Hepatocyte (in vitro differentiated cells): Measurements from ENCODE around the gene PCBP3. TPM values are rescaled to one million over a fixed set of nuclear protein-coding genes. Genes with fewer than 3 reads are reported as not detected.

Experiments used
- DNase-seq: peaks from one replicate; pipeline ENCODE4 v3.0.0-alpha.2; 2016; ENCODE audit warnings: low spot score
- H2AFZ ChIP-seq: fragments of 200-600 bp; sonication (generic); 2 replicates; pipeline ENCODE4 v1.6.0; 2016; ENCODE audit warnings: antibody characterized with exemption, mild to moderate bottlenecking
- H3K27ac ChIP-seq: fragments of 200-600 bp; sonication (generic); 2 replicates; pipeline ENCODE4 v1.5.1; 2016; ENCODE audit warnings: mild to moderate bottlenecking
- H3K27me3 ChIP-seq: fragments of 200-600 bp; sonication (generic); 2 replicates; pipeline ENCODE4 v1.6.1; 2016
- H3K36me3 ChIP-seq: fragments of 200-600 bp; sonication (generic); replicated peaks from 2 replicates; pipeline ENCODE4 v1.5.1; 2016; ENCODE audit warnings: low read depth; ENCODE audit not compliant: insufficient read depth
- H3K4me1 ChIP-seq: fragments of 200-600 bp; sonication (generic); 2 replicates; pipeline ENCODE4 v1.5.1; 2016; ENCODE audit warnings: mild to moderate bottlenecking, moderate library complexity; ENCODE audit not compliant: insufficient read depth
- H3K4me2 ChIP-seq: fragments of 200-600 bp; sonication (generic); 2 replicates; pipeline ENCODE4 v1.6.0; 2016
- H3K4me3 ChIP-seq: fragments of 200-600 bp; sonication (generic); 2 replicates; pipeline ENCODE4 v1.5.1; 2016; ENCODE audit warnings: mild to moderate bottlenecking
- H3K79me2 ChIP-seq: fragments of 200-600 bp; sonication (generic); 2 replicates; pipeline ENCODE4 v1.6.0; 2017; ENCODE audit warnings: mild to moderate bottlenecking
- H3K9me2 ChIP-seq: fragments of 200-600 bp; sonication (generic); replicated peaks from 2 replicates; pipeline ENCODE4 v1.6.0; 2017; ENCODE audit warnings: mild to moderate bottlenecking; ENCODE audit not compliant: insufficient read depth
- H3K9me3 ChIP-seq: fragments of 200-600 bp; sonication (generic); 2 replicates; pipeline ENCODE4 v1.5.1; 2016; ENCODE audit warnings: low read depth, mild to moderate bottlenecking
- H4K20me1 ChIP-seq: fragments of 200-600 bp; sonication (generic); 2 replicates; pipeline ENCODE4 v1.6.0; 2016; ENCODE audit warnings: mild to moderate bottlenecking; ENCODE audit not compliant: insufficient read depth, poor library complexity, severe bottlenecking
- CTCF ChIP-seq: fragments of 200-600 bp; sonication (generic); IDR thresholded peaks from 2 replicates; pipeline ENCODE4 v1.5.1; 2016; ENCODE audit warnings: antibody characterized with exemption, mild to moderate bottlenecking; ENCODE audit not compliant: poor library complexity
- EZH2 ChIP-seq: fragments of 200-600 bp; sonication (generic); IDR thresholded peaks from 2 replicates; pipeline ENCODE4 v1.6.1; 2016; ENCODE audit warnings: antibody characterized with exemption, mild to moderate bottlenecking, borderline replicate concordance
- EZH2phosphoT487 ChIP-seq: fragments of 200-600 bp; sonication (generic); IDR thresholded peaks from one replicate; pipeline ENCODE4 v1.6.1; 2018; ENCODE audit warnings: antibody characterized with exemption, mild to moderate bottlenecking, low read depth, moderate library complexity; ENCODE audit not compliant: unreplicated experiment, severe bottlenecking
- WGBS: methylation state at CpG from one replicate; pipeline ENCODE4 v1.1.6; 2016; ENCODE audit warnings: low lambda C conversion rate; ENCODE audit errors: missing lambda C conversion rate; 5-methylcytosine and 5-hydroxymethylcytosine counted together
- polyA plus RNA-seq: library from polyadenylated mRNA; unstranded; fragments of >200 nt; fragmentation: Nextera tagmentation; extraction: Ambion mirVana; gene quantifications from 2 replicates; pipeline ENCODE4 v1.2.1, GENCODE V29; 2016
- total RNA-seq: library from RNA; depleted of rRNA; stranded (reverse); fragments of >200 nt; gene quantifications from 2 replicates; pipeline ENCODE4 v1.2.3, GENCODE V29; 2014

PCBP3 gene
- total and polyA plus RNA-seq, 2 experiments from 2014 or later = 3.1 to 8.8 TPM

- Histone ChIP-seq H4K20me1 (no peaks in the 10 kb centered on the region), H3K79me2 (no peaks in the 10 kb centered on the region), H3K4me1 (no peaks in the 10 kb centered on the region), H3K4me2 (no peak overlapping the region), H3K27ac (no peak overlapping the region), H3K27me3 (no peaks in the 10 kb centered on the region), H3K9me3 (no peaks in the 10 kb centered on the region), H3K9me2 (no peaks in the 10 kb centered on the region), H2AFZ (no peak overlapping the region), H3K4me3 (no peak overlapping the region), H3K36me3 (no peaks in the 10 kb centered on the region)
- TF ChIP-seq EZH2 (no peak), EZH2phosphoT487 (no peak), CTCF (peak; percentile 79)
- 41% methylated on average over 16 of the region's 16 CpGs for WGBS
- DNase-seq = peak; percentile 83
These were observed 46.7 kb upstream of the PCBP3 start for GRCh38 chr21:45596704-45597318.

- no peaks in the 10 kb centered on the region for H3K9me2 ChIP-seq
- WGBS = 81% methylated on average over 7 of the region's 7 CpGs
- H3K4me2 ChIP-seq = no peak overlapping the region
- no peak for DNase-seq
- no peaks in the 10 kb centered on the region for H3K36me3 ChIP-seq
- no peak overlapping the region for H3K27ac ChIP-seq
- H3K79me2 ChIP-seq = no peaks in the 10 kb centered on the region
- H3K4me1 ChIP-seq = no peaks in the 10 kb centered on the region
- no peaks in the 10 kb centered on the region for H3K9me3 ChIP-seq
- H3K27me3 ChIP-seq = no peaks in the 10 kb centered on the region
- H2AFZ ChIP-seq = no peak overlapping the region
- TF ChIP-seq EZH2phosphoT487 = no peak
- no peaks in the 10 kb centered on the region for H4K20me1 ChIP-seq
- no peak overlapping the region for H3K4me3 ChIP-seq
These were observed 45.4 kb upstream of the PCBP3 start for GRCh38 chr21:45598109-45598508.

- Histone ChIP-seq H3K36me3 (no peaks in the 10 kb centered on the region), H3K4me3 (no peak overlapping the region), H2AFZ (no peak overlapping the region), H3K9me2 (no peaks in the 10 kb centered on the region), H3K9me3 (no peaks in the 10 kb centered on the region), H3K27me3 (no peaks in the 10 kb centered on the region), H4K20me1 (no peaks in the 10 kb centered on the region), H3K27ac (no peak overlapping the region), H3K4me2 (no peak overlapping the region), H3K4me1 (no peaks in the 10 kb centered on the region), H3K79me2 (no peaks in the 10 kb centered on the region)
- DNase-seq = no peak
- TF ChIP-seq CTCF (no peak), EZH2phosphoT487 (no peak), EZH2 (no peak)
- 88% methylated on average over 10 of the region's 10 CpGs for WGBS
These were observed 44.9 kb upstream of the PCBP3 start for GRCh38 chr21:45598666-45599065.

- Histone ChIP-seq H3K27me3 (no peaks in the 10 kb centered on the region), H3K27ac (no peak overlapping the region), H3K9me3 (no peaks in the 10 kb centered on the region), H4K20me1 (no peaks in the 10 kb centered on the region), H3K79me2 (no peaks in the 10 kb centered on the region), H3K4me3 (no peak overlapping the region), H3K4me1 (no peaks in the 10 kb centered on the region), H2AFZ (no peak overlapping the region), H3K36me3 (no peaks in the 10 kb centered on the region), H3K4me2 (no peak overlapping the region), H3K9me2 (no peaks in the 10 kb centered on the region)
- WGBS = 93% methylated on average over 14 of the region's 14 CpGs
- TF ChIP-seq CTCF (no peak), EZH2 (no peak), EZH2phosphoT487 (no peak)
- DNase-seq = no peak
These were observed 44.4 kb upstream of the PCBP3 start for GRCh38 chr21:45599146-45599581.
